GM19035 (cell line): ENCODE results near the gene RNF125.

Experiments
- ATAC-seq: cut with Tn5 transposase; IDR thresholded peaks from one replicate; pipeline ENCODE4 v1.9.1; 2021; ENCODE audit not compliant: unreplicated experiment

Gene RNF125

DNA sequence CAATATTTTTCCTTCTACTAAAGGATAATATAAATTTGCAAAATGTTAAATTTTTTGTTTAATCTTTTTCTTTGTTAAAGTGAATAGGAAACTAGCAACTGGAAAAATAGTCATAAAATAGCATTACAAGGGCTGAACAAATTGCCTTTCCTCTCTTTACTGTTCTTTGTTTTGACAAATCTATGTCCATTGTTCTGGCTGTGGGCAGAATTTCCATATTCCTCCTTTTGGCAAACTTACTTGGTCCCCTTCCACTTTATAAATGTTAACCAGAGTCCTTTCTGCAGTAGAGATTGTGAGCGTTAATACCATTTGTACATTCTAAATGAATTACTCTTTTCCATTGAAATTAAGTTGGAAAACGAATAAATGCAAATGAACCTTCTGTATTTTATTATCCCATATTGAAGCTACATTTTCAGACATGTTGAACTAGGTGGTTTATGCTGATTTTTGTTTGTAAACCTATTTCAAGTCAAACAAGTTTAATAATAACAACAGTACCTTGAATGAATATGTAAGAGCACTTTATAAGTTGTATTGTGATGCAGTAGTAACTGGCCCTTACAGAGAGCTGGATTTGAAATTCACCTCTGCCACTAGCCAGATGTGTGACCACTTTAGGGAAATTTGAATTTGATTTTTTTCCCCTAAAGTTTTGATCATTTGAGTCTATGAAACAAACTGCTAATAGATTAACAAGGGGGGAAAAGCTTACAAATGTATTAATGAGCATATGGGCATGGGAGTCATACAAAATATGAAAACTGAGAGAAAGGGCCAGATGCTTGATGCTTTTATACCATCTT lies 3.3 kb downstream of the RNF125 start:
- no peak for ATAC-seq

GRCh38 chr18:32025744-32026143 lies 7.1 kb downstream of the RNF125 start:
- ATAC-seq = no peak

DNA sequence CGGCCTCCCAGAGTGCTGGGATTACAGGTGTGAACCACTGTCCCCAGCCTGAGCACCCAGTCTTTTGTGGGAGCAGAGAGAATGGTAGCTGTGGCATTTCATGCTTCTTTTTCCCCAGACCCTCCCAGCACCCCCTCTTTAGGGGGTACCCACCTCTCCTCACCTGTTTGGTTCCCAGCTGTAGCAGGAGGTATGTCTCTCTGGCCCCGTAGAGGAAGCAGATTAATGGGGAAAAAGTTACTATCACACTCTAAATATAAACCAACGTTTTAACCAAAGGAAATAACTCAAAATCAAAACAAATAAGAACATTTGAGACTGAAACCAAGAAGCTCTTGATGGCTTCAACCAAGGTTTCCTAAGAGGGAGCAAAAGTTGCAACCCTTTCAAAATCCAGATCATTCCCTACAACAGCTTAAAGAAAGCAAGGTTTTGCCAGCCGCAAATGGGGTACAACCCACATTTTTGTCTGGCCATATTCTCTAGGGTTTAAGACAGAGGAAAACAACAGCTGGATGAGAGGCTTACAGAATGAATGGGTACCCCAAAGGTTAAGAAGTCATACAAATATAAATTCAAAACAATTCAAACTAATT lies 8.0 kb downstream of the RNF125 start:
- no peak for ATAC-seq

DNA sequence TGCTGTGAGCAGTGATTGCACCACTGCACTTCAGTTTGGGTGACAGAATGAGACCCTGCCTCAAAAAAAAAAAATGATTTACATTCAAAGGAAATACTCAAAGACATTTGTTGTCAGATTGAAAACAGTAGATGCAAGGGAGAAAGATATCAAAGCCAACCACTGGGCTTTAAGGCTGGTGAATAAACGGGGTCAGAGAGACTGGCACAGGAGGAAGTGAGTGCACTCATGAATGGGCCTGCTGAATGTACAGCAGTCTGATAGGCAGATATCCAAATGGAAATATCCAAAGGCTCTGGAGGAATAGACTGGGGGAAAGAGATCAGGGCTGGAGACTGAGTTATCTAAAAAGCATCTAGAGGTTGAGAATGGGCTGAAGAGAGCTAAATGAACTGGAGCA lies 10.9 kb downstream of the RNF125 start:
- ATAC-seq = no peak

DNA sequence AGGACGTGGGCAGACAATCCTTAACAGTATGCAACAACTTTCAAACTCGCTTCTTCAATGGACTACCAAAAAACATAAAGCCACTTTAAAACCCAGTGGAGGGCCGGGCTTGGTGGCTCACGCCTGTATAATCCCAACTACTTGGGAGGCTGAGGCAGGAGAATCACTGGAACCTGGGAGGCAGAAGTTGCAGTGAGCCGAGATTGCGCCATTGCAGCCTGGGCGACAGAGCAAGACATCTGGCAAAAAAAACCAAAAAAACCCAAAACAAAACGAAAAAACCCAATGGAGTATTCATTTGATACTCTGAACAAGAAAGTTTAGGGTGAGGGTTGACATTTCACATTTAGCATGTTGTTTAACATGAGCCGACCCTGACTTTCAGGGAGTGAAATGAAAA lies 14.0 kb downstream of the RNF125 start:
- no peak for ATAC-seq

GRCh38 chr18:32036506-32037180 lies 18.0 kb downstream of the RNF125 start:
- no peak for ATAC-seq

- no peak for ATAC-seq
Measured at GRCh38 chr18:32037616-32038015, 19.0 kb downstream of the RNF125 start.

GRCh38 chr18:32040936-32041335 lies 22.3 kb downstream of the RNF125 start:
- no peak for ATAC-seq

- no peak for ATAC-seq
Measured at GRCh38 chr18:32042337-32042736, 23.7 kb downstream of the RNF125 start.

- no peak for ATAC-seq
Measured at GRCh38 chr18:32048507-32049091, 30.0 kb downstream of the RNF125 start.

DNA sequence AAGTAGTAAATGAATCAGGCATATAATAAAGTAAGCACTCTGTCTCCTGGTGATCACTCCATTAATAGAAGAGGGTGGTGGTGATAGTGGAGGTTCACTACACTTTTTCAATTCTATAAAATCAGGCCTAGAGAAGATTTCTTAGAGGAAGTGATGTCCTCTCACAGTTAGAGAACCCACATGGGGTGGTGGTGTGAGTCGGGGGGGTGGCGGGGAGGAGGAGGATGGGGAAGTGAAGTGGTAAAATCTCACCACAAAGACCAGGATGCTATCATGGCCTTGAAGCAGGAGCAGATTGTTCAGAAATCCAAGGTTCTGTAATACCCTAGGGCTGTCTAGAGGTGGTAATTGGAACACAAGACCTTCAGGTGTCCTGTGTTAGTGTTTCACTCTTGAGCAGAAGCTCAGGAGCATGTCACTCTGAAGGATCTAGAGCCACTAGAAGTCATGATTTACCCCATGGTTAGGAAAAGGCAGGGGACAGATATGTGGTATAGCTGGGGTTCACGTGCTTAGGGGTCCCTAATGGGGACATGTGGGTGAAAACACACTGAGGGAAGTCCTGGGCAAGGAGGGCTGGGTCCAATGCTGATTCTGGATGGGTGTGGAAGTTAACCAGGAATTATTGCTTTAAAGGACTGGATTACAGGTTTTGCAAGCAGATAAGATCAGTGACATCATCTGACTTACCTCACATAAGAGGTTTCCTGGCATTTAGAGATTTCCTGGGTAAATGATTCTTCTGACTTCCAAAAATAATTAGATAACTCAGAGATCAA lies 31.0 kb downstream of the RNF125 start:
- ATAC-seq = no peak

- ATAC-seq = no peak
Measured at GRCh38 chr18:32056613-32057358, 38.2 kb downstream of the RNF125 start.

DNA sequence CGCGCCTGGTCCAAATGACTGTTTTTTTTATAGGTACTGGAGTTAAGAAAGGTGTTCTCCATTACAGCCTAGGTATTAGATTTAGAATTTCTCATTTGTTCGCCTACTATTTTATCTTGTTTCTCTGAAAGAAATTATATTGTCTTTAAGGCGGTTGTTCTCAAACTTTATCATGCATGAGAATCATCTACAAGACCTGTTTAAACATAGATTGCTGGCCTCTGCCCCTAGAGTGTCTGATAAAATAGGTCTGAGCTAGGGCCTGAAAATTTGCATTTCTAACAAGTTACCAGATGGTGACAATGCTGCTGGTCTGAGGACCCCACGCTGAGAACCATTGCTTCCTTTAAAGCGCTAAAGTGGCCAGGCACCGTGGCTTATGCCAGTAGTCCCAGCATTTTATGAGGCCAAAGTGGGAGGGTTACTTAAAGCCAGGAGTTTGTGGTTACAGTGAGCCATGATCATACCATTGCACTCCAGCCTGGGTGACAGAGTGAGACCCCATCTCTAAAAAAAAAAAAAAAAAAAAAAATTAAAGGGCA lies 39.1 kb downstream of the RNF125 start:
- no peak for ATAC-seq

GRCh38 chr18:32060026-32060425 lies 41.4 kb downstream of the RNF125 start:
- ATAC-seq = no peak

DNA sequence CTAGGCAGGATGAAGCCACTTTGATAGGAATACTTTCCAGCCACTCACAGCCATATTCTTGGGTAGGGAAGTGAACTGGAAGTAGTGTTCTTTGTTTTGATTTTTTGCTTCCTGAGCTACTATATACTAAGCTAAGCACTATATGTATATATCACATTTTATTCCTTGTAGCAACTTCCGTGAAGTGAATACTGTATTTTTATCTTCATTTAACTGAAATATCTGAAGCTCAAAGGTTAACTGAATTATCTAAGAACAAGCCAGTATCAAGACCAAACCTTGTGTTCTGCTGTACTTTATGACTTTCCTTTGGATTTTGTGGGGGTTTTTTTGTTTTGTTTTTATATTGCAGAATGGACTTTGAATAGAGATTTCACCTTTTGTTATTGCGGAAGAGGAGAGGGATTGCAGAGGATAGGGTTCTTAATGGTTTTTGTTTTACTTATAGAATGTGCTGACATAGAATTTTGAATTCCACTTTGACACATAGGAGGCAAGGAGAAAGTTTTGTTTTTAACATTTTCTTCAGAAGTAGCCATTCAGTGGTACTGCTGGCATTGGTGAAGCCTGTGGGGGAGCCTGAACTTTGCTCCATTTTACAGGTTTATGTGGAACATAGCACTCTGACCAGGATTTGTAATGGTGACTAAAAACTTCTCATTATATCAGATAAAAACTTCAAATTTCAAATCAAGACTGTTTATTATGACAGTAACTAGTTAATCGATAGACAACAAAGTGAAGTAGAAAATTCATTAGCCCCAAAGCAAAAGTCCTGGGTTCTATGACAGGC lies 48.9 kb downstream of the RNF125 start:
- ATAC-seq = no peak

DNA sequence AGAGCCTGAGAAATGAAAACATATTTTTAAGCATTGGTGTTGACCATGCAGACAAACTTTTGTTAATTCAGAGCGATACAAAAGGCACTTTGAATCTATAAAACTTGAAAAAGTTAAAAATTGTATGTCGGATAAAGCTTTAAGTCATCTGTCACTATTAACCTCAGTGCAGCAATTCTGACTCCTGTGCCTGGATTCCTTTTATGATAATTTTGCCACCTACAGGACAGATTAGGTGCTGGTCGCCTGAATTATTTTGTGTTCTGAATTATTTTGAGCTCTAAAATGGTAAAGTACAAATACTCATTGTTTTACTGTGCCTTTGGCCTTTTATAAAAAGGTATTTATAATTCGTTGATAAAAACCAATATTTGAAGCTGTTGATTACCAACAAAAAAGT lies 53.7 kb downstream of the RNF125 start:
- ATAC-seq = no peak

DNA sequence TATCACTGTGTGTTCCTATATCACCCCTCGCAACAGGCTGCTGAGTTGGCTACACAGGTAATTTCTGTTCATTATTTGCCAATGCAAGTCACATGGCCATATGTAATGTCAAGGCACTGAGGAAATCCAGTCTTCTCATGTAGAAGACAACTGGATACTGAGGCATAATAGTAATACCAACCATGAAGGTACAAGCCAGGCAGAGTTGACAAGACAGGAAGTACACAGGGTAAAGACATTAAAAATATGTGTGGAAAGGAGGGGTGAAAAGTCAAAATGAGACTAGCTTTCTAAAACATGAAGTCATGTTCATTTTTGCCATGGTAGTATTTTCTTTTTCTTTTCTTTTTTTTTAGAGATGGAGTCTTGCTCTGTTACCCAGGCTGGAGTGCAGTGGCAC lies 55.6 kb downstream of the RNF125 start:
- ATAC-seq = no peak

DNA sequence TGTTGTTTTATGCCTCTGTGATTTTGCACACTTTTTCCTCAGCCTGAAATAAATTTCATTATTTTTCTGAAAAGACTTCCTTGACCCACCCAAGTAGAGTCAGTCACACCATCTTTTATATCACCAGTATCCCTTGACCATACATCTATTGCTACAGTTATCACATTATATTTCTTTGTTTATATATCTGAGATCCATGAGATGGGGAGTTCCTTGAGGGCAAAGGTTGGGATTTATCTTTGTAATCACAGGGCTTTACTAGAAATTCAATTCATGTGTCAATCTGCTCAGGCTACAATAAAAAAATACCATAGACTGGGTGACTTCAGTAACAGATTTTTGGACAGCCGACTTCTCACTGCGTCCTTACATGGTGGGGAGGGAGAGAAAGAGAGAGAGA lies 60.2 kb downstream of the RNF125 start:
- ATAC-seq = no peak

GRCh38 chr18:32081881-32082280 lies 63.3 kb downstream of the RNF125 start:
- ATAC-seq = no peak
